Esophagus muscularis mucosa (tissue), 4 donors: ENCODE results near the gene CD59. TPM values are rescaled to one million over a fixed set of nuclear protein-coding genes. Genes with fewer than 3 reads are reported as not detected.
A peak's percentile ranks its signal among the peaks of the same experiment; 100 is the strongest.

Source experiments
- DNase-seq: peaks from one replicate; pipeline ENCODE4 v3.0.0-alpha.2; 2017; ENCODE audit errors: extremely low spot score
- H3K27ac ChIP-seq, 4 donors: fragments of 200-600 bp; sonication (generic); replicated peaks in 1 of 4; 1 replicate in 3 of 4; 2 replicates in 1 of 4; pipeline ENCODE4 v1.5.1; 2016 to 2019; ENCODE audit warnings: mild to moderate bottlenecking in 1 of 4
- H3K27me3 ChIP-seq, 4 donors: fragments of 200-600 bp; sonication (generic); one replicate each; pipeline versions ENCODE4 v1.5.1 to v1.6.0; 2016 to 2019
- H3K36me3 ChIP-seq, 4 donors: fragments of 200-600 bp; sonication (generic); one replicate each; pipeline ENCODE4 v1.5.1; 2016 to 2019
- H3K4me1 ChIP-seq, 4 donors: fragments of 200-600 bp; sonication (generic); one replicate each; pipeline ENCODE4 v1.5.1; 2016 to 2019
- H3K4me3 ChIP-seq, 4 donors: fragments of 200-600 bp; sonication (generic); 1 replicate in 2 of 4; 2 replicates in 2 of 4; pipeline ENCODE4 v1.5.1; 2016 to 2019; ENCODE audit warnings: mild to moderate bottlenecking in 4 of 4, moderate library complexity in 1 of 4
- H3K9me3 ChIP-seq, 4 donors: fragments of 200-600 bp; sonication (generic); 1 replicate in 3 of 4; 2 replicates in 1 of 4; pipeline ENCODE4 v1.5.1; 2016 to 2019
- CTCF ChIP-seq, 3 experiments: fragments of 200-600 bp in 2 of 3; fragments of 450-650 bp in 1 of 3; sonication (generic) in 2 of 3; IDR thresholded peaks; one replicate each; pipeline ENCODE4 v1.5.1; 2017 to 2019; ENCODE audit warnings: antibody characterized with exemption in 3 of 3, mild to moderate bottlenecking in 2 of 3, moderate library complexity in 1 of 3
- EP300 ChIP-seq: sonication (generic); formaldehyde crosslinking; IDR thresholded peaks from one replicate; pipeline ENCODE4 v1.6.1; 2017; ENCODE audit warnings: antibody characterized with exemption
- POLR2A ChIP-seq: fragments of 450-650 bp; IDR thresholded peaks from one replicate; pipeline ENCODE4 v1.6.1; 2017; ENCODE audit warnings: antibody characterized with exemption, moderate library complexity, mild to moderate bottlenecking, low read depth
- POLR2AphosphoS5 ChIP-seq, 2 donors: sonication (generic); formaldehyde crosslinking; IDR thresholded peaks; one replicate each; pipeline ENCODE4 v1.6.1; 2017; ENCODE audit warnings: antibody characterized with exemption in 2 of 2
- WGBS: methylation state at CpG from one replicate; pipeline ENCODE4 v1.1.5; 2018; 5-methylcytosine and 5-hydroxymethylcytosine counted together
- intact Hi-C: fragments of 100-400 bp; cut with DNase I; formaldehyde crosslinking; loops from one replicate; pipeline ENCODE4 v1.15.1; 2023
- total RNA-seq, 4 donors: library from RNA; depleted of rRNA; stranded (reverse); fragments of >200 nt; gene quantifications; one replicate each; pipeline versions ENCODE4 v1.1.0 to v1.2.1, GENCODE V29; 2016

Gene CD59
- total RNA-seq, 4 donors from 2014 or later: 135 to 528 (median 378) TPM

DNA sequence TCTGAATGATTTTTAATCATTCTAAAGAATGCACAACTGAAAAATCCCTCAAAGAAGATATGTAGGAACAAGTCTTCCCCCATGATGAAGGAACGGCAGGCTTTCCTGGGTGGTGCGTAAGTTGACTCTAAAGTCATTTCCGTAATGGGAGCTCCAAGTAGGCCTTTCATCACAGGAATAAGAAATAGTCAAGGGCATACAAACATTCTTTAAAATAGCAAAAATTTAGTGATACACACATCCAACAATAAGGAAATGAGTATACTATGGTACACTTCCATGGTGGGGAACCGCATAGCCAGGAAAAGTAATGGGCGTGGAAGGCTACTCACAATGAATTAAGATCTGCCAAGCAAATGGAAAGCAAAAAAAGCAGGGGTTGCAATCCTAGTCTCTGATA lies 10.7 kb downstream of the CD59 start:
- H3K4me3 ChIP-seq: no peak overlapping the region

DNA sequence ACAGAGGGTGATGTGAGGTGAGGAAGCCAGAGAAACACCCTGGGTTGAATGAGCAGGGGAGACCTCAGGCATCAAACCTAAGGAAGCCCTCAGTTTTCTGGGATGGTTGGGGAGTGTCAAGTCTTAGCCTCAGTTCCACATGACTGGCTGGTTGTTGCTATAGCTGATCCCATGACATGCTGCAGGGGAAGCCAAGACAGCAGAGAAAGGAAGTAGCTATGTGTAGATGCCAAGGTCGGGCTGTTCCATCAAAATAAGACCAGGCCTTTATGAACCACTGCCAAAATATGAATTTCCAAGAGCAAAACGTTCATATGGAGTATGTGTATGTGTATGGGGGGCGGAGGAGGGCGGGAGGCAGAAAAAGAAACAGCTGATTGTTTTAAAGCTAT lies 11.6 kb downstream of the CD59 start:
- intact Hi-C loops: no loop called here
- peaks cover 80 to 86% (median 80%) of the 10 kb centered on the region in 4 donors for H3K4me1 ChIP-seq
- H3K4me3 ChIP-seq: no peak overlapping the region
- no peak for DNase-seq
- H3K27ac ChIP-seq: peak overlapping the region; percentile 67 to 83 (median 79)
- no peaks in the 10 kb centered on the region for H3K27me3 ChIP-seq
- peaks cover 8 to 37% (median 22%) of the 10 kb centered on the region in 4 donors for H3K36me3 ChIP-seq
- H3K9me3 ChIP-seq: no peaks in the 10 kb centered on the region
- WGBS: 22% methylated on average over 4 of the region's 4 CpGs
- TF ChIP-seq POLR2AphosphoS5 (IDR thresholded peaks at IDR 0.05) (peak in 1 of 2 donors; percentile 66), CTCF (IDR thresholded peaks at IDR 0.05) (no peak)

More for the DNA sequence above, 10.7 kb downstream of the CD59 start:
- Histone ChIP-seq H3K27me3 (no peaks in the 10 kb centered on the region), H3K36me3 (peaks cover 2 to 33% (median 13%) of the 10 kb centered on the region in 4 donors), H3K27ac (peak overlapping the region in 3 of 4 donors; percentile 67 to 83 (median 81)), H3K4me1 (peaks cover 79 to 86% (median 81%) of the 10 kb centered on the region in 4 donors), H3K9me3 (no peaks in the 10 kb centered on the region)
- WGBS: 88% methylated on average over 5 of the region's 5 CpGs
- DNase-seq: no peak
- no peak for TF ChIP-seq POLR2AphosphoS5 (IDR thresholded peaks at IDR 0.05)
- intact Hi-C loops: no loop called here

DNA sequence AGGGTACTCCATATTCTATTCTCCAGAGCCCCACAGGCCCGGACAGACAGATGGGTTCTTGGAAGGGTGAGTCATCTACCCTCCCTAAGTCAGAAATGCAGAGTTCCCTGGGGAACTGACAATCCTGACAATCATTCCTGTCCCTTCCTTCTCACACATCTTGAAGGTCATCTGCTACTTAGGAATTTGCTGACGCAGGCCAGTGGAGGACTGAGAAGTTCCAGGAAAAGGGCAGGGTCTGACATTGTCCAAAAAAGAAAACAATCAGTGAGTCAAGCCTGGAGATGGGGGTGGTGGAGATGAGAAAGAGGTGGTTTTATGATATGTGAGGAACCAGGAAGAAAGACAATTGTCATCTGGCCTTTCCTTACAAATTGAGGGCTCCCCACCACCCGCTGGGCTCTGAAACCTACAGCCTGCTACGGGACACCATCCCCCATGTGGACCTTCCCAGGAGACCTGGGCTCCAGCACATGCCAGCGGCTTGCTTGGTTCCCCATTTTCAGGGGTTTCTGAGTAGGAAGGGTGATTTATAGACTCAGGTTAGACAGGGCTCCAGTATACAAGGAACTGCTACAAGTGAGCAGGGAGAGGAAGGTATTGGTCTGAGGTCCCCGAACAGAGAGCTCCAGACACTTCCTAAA lies 12.9 kb downstream of the CD59 start:
- Histone ChIP-seq H3K4me1 (peaks cover 72 to 86% (median 77%) of the 10 kb centered on the region in 4 donors), H3K27me3 (no peaks in the 10 kb centered on the region), H3K27ac (peak overlapping the region; percentile 67 to 83 (median 79)), H3K36me3 (peaks cover 8 to 39% (median 33%) of the 10 kb centered on the region in 4 donors), H3K4me3 (no peak overlapping the region), H3K9me3 (no peaks in the 10 kb centered on the region)
- no peak for DNase-seq
- intact Hi-C loops: no loop called here
- no peak for TF ChIP-seq CTCF (IDR thresholded peaks at IDR 0.05)
- TF ChIP-seq POLR2A: no peak
- peak; percentile 65 to 77 for TF ChIP-seq POLR2AphosphoS5 (IDR thresholded peaks at IDR 0.05)
- TF ChIP-seq EP300: peak; percentile 83
- 53% methylated on average over 6 of the region's 6 CpGs for WGBS

DNA sequence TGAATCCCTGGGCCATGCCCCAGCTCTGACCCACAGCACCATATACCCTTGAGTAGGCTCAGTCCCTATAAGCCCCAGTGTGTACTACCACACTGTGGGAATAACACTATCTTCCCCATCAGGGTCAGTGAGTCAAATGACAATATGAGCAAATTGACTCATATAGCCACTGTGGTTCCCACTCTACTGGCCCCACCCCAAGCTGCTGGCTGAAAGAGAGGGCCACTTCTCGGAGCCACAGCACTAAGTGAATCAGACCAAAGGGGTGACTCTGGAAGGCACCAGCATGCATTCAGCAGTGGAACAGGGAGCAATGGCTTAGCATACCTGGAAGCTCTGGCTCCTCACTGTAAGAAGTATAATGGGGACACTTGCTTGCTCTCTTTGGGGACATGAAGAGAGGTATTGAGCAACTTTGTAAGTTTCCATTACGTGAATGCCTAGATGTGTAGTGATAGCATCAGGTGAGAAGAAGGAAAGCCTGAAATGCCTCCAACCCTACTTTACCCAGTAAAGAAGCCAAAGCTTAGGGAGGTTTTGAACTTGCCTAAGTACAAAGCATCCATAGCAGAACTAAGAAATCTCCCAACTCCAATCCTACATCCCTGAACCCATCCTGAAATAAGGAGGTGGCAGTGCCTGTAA lies 13.5 kb downstream of the CD59 start:
- peaks cover 8 to 46% (median 38%) of the 10 kb centered on the region in 4 donors for H3K36me3 ChIP-seq
- intact Hi-C loops: no loop called here
- DNase-seq: no peak
- no peak overlapping the region for H3K4me3 ChIP-seq
- no peak for TF ChIP-seq POLR2AphosphoS5 (IDR thresholded peaks at IDR 0.05)
- TF ChIP-seq POLR2A: no peak
- no peak for TF ChIP-seq EP300
- no peak for TF ChIP-seq CTCF (IDR thresholded peaks at IDR 0.05)
- peaks cover 72 to 89% (median 79%) of the 10 kb centered on the region in 4 donors for H3K4me1 ChIP-seq
- no peaks in the 10 kb centered on the region for H3K27me3 ChIP-seq
- no peaks in the 10 kb centered on the region for H3K9me3 ChIP-seq
- H3K27ac ChIP-seq: peak overlapping the region; percentile 67 to 83 (median 79)
- 42% methylated on average over 2 of the region's 2 CpGs for WGBS

DNA sequence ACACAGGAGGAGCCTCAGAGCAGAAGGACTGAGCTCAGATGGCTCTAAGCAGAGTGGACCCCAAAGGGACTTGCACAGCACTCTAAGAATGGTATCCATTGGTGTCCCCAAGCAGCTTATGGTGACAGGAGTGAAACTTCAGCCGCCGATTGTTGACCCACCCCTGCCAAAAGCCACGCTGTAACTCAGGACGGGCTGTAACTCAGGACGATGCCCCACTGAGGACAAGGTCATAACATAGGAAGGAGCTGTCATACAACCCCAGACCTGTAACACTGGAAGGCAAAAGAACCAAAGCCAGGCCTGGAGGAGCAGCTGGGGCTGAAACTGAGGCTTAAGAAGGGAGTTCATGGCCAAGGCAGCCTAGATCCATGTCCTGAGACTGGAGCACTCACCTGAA lies 14.2 kb downstream of the CD59 start:
- peaks cover 70 to 87% (median 80%) of the 10 kb centered on the region in 4 donors for H3K4me1 ChIP-seq
- H3K27me3 ChIP-seq: no peaks in the 10 kb centered on the region
- peak overlapping the region; percentile 67 to 83 (median 79) for H3K27ac ChIP-seq
- no peak overlapping the region for H3K4me3 ChIP-seq
- WGBS: 78% methylated on average over 4 of the region's 5 CpGs
- no peaks in the 10 kb centered on the region for H3K9me3 ChIP-seq
- no peak for TF ChIP-seq POLR2AphosphoS5 (IDR thresholded peaks at IDR 0.05)
- no peak for TF ChIP-seq CTCF (IDR thresholded peaks at IDR 0.05)
- no peak for TF ChIP-seq EP300
- intact Hi-C loops: no loop called here
- DNase-seq: no peak
- H3K36me3 ChIP-seq: peaks cover 12 to 53% (median 45%) of the 10 kb centered on the region in 4 donors
